ENCODE results near the gene TTC31. TPM values are rescaled to one million over a fixed set of nuclear protein-coding genes. Genes with fewer than 3 reads are reported as not detected.
A peak's percentile ranks its signal among the peaks of the same experiment; 100 is the strongest.

The TTC31 gene
- total and polyA plus RNA-seq, 8 donors, result 4.7 to 91.2 (median 11.1) TPM

- no peak for DNase-seq
- Histone ChIP-seq H3K4me3 (peak overlapping the region; percentile 54 to 82 (median 66)), H3K27ac (peak overlapping the region; percentile 78 to 93 (median 86)), H3K27me3 (no peaks in the 10 kb centered on the region), H3K4me1 (peaks cover 14 to 27% (median 25%) of the 10 kb centered on the region in 4 donors), H3K9me3 (no peaks in the 10 kb centered on the region), H3K36me3 (peaks cover 14 to 38% (median 33%) of the 10 kb centered on the region in 4 donors)
- WGBS, 5 donors, result 4 to 8% (median 5%) methylated on average over 7 of the region's 7 CpGs
- intact Hi-C loops (cut with DNase I; ENCODE audit: low total_unique reads), result no loop called here
- TF ChIP-seq CTCF (IDR thresholded peaks at IDR 0.05), result no peak
- no peak for TF ChIP-seq POLR2AphosphoS5 (IDR thresholded peaks at IDR 0.05)
- TF ChIP-seq POLR2A (IDR thresholded peaks at IDR 0.05), result no peak
- no peak for TF ChIP-seq EP300 (IDR thresholded peaks at IDR 0.05)
These were observed 10.0 kb upstream of the TTC31 start for GRCh38 chr2:74472945-74473258.

- WGBS, 5 donors, result 85 to 97% (median 91%) methylated on average over 6 of the region's 6 CpGs
- TF ChIP-seq CTCF (IDR thresholded peaks at IDR 0.05) (no peak), POLR2AphosphoS5 (IDR thresholded peaks at IDR 0.05) (no peak), POLR2A (IDR thresholded peaks at IDR 0.05) (no peak), EP300 (IDR thresholded peaks at IDR 0.05) (no peak)
- DNase-seq, result no peak
These were observed 8.4 kb upstream of the TTC31 start for GRCh38 chr2:74474481-74474880.

GRCh38 chr2:74474899-74475298 is 8.0 kb upstream of the TTC31 start:
- peaks cover 14 to 30% (median 27%) of the 10 kb centered on the region in 4 donors for H3K4me1 ChIP-seq
- intact Hi-C loops (cut with DNase I; ENCODE audit: low total_unique reads), result no loop called here
- TF ChIP-seq EP300 (IDR thresholded peaks at IDR 0.05) (no peak), POLR2AphosphoS5 (IDR thresholded peaks at IDR 0.05) (no peak), CTCF (IDR thresholded peaks at IDR 0.05) (no peak), POLR2A (IDR thresholded peaks at IDR 0.05) (no peak)
- H3K4me3 ChIP-seq, result no peak overlapping the region
- no peaks in the 10 kb centered on the region for H3K9me3 ChIP-seq
- peaks cover 17 to 54% (median 45%) of the 10 kb centered on the region in 4 donors for H3K36me3 ChIP-seq
- H3K27ac ChIP-seq, result no peak overlapping the region
- H3K27me3 ChIP-seq, result no peaks in the 10 kb centered on the region
- no peak for DNase-seq
- 84 to 92% (median 90%) methylated on average over 5 of the region's 5 CpGs for WGBS, 5 donors

More at GRCh38 chr2:74474481-74474880, 8.4 kb upstream of the TTC31 start:
- Histone ChIP-seq H3K4me3 (no peak overlapping the region), H3K9me3 (no peaks in the 10 kb centered on the region), H3K27ac (no peak overlapping the region), H3K36me3 (peaks cover 17 to 50% (median 41%) of the 10 kb centered on the region in 4 donors), H3K4me1 (peaks cover 14 to 27% (median 26%) of the 10 kb centered on the region in 4 donors), H3K27me3 (no peaks in the 10 kb centered on the region)
- intact Hi-C loops (cut with DNase I; ENCODE audit: low total_unique reads), result no loop called here

- Histone ChIP-seq H3K9me3 (no peaks in the 10 kb centered on the region), H3K27ac (peak overlapping the region in 3 of 5 donors; percentile 92 to 94 (median 93)), H3K27me3 (no peaks in the 10 kb centered on the region), H3K36me3 (peaks cover 9 to 61% (median 50%) of the 10 kb centered on the region in 4 donors), H3K4me3 (peak overlapping the region; percentile 76 to 98 (median 92)), H3K4me1 (peaks cover 20 to 49% (median 41%) of the 10 kb centered on the region in 4 donors)
- DNase-seq, result no peak
- WGBS, 5 donors, result 41 to 75% (median 54%) methylated on average over 1 to 3 of the region's 3 CpGs
- intact Hi-C loops (cut with DNase I; ENCODE audit: low total_unique reads), result loop anchor here (5.0 kb wide), 1 partner anchor 106 kb away; no protein-coding TSS in a partner anchor
- TF ChIP-seq POLR2AphosphoS5 (IDR thresholded peaks at IDR 0.05) (no peak), POLR2A (IDR thresholded peaks at IDR 0.05) (no peak), EP300 (IDR thresholded peaks at IDR 0.05) (no peak), CTCF (IDR thresholded peaks at IDR 0.05) (no peak)
These were observed 1.4 kb upstream of the TTC31 start for GRCh38 chr2:74481431-74481830.

Measured in stomach (tissue), 9 donors.